ENCODE results near the gene CPEB1. TPM values are rescaled to one million over a fixed set of nuclear protein-coding genes. Genes with fewer than 3 reads are reported as not detected.
A peak's percentile ranks its signal among the peaks of the same experiment; 100 is the strongest.

CPEB1 gene
- total and polyA plus RNA-seq, 2 donors from 2014 or later, result 1.4 to 1.6 TPM

- intact Hi-C loops (cut with DNase I), result no loop called here
- no peak overlapping the region for H3K9ac ChIP-seq (ENCODE audit: low read length in 3 of 3)
Measured at GRCh38 chr15:82679626-82680199, 32.5 kb upstream of the CPEB1 start.

GRCh38 chr15:82677720-82678323, 30.7 kb upstream of the CPEB1 start:
- Histone ChIP-seq H3K9ac (ENCODE audit: low read length in 3 of 3) (no peak overlapping the region), H3K27ac (ENCODE audit: low read depth in 2 of 2, low read length in 2 of 2) (no peak overlapping the region), H3K4me3 (ENCODE audit: low read length in 3 of 3) (no peak overlapping the region), H3K36me3 (ENCODE audit: control insufficient read depth in 2 of 3, insufficient read depth in 3 of 3, low read length in 3 of 3) (no peaks in the 10 kb centered on the region), H3K27me3 (ENCODE audit: control insufficient read depth, insufficient read depth, low read length) (peaks cover 5% of the 10 kb centered on the region), H3K9me3 (ENCODE audit: control insufficient read depth in 2 of 3, insufficient read depth in 1 of 3, low read length in 3 of 3) (no peaks in the 10 kb centered on the region), H3K4me1 (ENCODE audit: control insufficient read depth in 2 of 3, insufficient read depth in 2 of 3, low read depth in 1 of 3, low read length in 3 of 3) (no peaks in the 10 kb centered on the region)
- DNase-seq, result no peak
- FAIRE-seq, result no peak
- intact Hi-C loops (cut with DNase I), result no loop called here
- no peak for TF ChIP-seq CTCF (IDR thresholded peaks at IDR 0.05; ENCODE audit: borderline replicate concordance, extremely low read depth, insufficient read depth)

More at GRCh38 chr15:82679626-82680199, 32.5 kb upstream of the CPEB1 start:
- no peaks in the 10 kb centered on the region for H3K4me1 ChIP-seq (ENCODE audit: control insufficient read depth in 2 of 3, insufficient read depth in 2 of 3, low read depth in 1 of 3, low read length in 3 of 3)
- no peak for FAIRE-seq
- peak overlapping the region in 2 of 3 donors; percentile 55 to 56 for H3K4me3 ChIP-seq (ENCODE audit: low read length in 3 of 3)
- H3K27me3 ChIP-seq (ENCODE audit: control insufficient read depth, insufficient read depth, low read length), result peaks cover 5% of the 10 kb centered on the region
- no peak for TF ChIP-seq CTCF (IDR thresholded peaks at IDR 0.05; ENCODE audit: borderline replicate concordance, extremely low read depth, insufficient read depth)
- H3K9me3 ChIP-seq (ENCODE audit: control insufficient read depth in 2 of 3, insufficient read depth in 1 of 3, low read length in 3 of 3), result no peaks in the 10 kb centered on the region
- H3K36me3 ChIP-seq (ENCODE audit: control insufficient read depth in 2 of 3, insufficient read depth in 3 of 3, low read length in 3 of 3), result no peaks in the 10 kb centered on the region
- H3K27ac ChIP-seq (ENCODE audit: low read depth in 2 of 2, low read length in 2 of 2), result no peak overlapping the region
- DNase-seq, result peak in 1 of 5 donors; percentile 35

- intact Hi-C loops (cut with DNase I), result no loop called here
- no peaks in the 10 kb centered on the region for H3K4me1 ChIP-seq (ENCODE audit: control insufficient read depth in 2 of 3, insufficient read depth in 2 of 3, low read depth in 1 of 3, low read length in 3 of 3)
- DNase-seq, result no peak
- H3K4me3 ChIP-seq (ENCODE audit: low read length in 3 of 3), result no peak overlapping the region
- no peak for FAIRE-seq
- H3K27me3 ChIP-seq (ENCODE audit: control insufficient read depth, insufficient read depth, low read length), result no peaks in the 10 kb centered on the region
- no peak overlapping the region for H3K27ac ChIP-seq (ENCODE audit: low read depth in 2 of 2, low read length in 2 of 2)
- no peaks in the 10 kb centered on the region for H3K36me3 ChIP-seq (ENCODE audit: control insufficient read depth in 2 of 3, insufficient read depth in 3 of 3, low read length in 3 of 3)
- no peak overlapping the region for H3K9ac ChIP-seq (ENCODE audit: low read length in 3 of 3)
- H3K9me3 ChIP-seq (ENCODE audit: control insufficient read depth in 2 of 3, insufficient read depth in 1 of 3, low read length in 3 of 3), result no peaks in the 10 kb centered on the region
- no peak for TF ChIP-seq CTCF (IDR thresholded peaks at IDR 0.05; ENCODE audit: borderline replicate concordance, extremely low read depth, insufficient read depth)
Measured at GRCh38 chr15:82674873-82675272, 27.7 kb upstream of the CPEB1 start.
